C4-2B (cell line): ENCODE results near the gene SEMA5A.

Experiments used
- ZFX ChIP-seq: fragments of 450-650 bp; IDR thresholded peaks from 2 replicates; pipeline ENCODE4 v1.6.1; 2017
- TF ChIP-seq, protein P1 (sequence below): fragments of 450-650 bp; conservative IDR thresholded peaks from 2 replicates; pipeline ENCODE4 v1.5.1; 2017; ENCODE audit warnings: mild to moderate bottlenecking

DNA sequence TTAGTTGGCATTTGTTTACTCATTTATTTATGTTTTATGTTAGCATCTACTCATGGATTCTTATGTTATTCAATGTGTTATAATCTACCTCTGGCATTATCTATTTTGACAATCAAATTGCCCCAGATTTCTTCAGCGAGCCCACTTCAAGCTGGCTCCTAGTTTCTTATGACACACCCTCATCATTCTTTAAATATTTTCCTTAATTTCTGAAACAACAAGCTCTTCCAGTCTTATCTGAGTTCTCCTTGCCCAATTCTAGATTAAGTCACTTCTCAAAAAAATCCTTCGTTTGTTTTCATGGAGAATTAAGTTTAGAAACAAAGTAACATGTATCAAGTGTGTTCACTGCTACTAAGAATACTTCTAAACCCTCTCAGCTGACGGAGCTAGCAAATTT is 229.8 kb downstream of the SEMA5A start:
- no peak for TF ChIP-seq ZFX
- TF ChIP-seq, protein P1, sequence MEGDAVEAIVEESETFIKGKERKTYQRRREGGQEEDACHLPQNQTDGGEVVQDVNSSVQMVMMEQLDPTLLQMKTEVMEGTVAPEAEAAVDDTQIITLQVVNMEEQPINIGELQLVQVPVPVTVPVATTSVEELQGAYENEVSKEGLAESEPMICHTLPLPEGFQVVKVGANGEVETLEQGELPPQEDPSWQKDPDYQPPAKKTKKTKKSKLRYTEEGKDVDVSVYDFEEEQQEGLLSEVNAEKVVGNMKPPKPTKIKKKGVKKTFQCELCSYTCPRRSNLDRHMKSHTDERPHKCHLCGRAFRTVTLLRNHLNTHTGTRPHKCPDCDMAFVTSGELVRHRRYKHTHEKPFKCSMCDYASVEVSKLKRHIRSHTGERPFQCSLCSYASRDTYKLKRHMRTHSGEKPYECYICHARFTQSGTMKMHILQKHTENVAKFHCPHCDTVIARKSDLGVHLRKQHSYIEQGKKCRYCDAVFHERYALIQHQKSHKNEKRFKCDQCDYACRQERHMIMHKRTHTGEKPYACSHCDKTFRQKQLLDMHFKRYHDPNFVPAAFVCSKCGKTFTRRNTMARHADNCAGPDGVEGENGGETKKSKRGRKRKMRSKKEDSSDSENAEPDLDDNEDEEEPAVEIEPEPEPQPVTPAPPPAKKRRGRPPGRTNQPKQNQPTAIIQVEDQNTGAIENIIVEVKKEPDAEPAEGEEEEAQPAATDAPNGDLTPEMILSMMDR = no peak
